Hematopoietic multipotent progenitor cell treated with erythropoietin and hydrocortisone succinate and interleukin-3 and kit ligand, for 17 days (in vitro differentiated cells): ENCODE measurements around the gene TOR1B.
"Not testable (repeated sequence)": the region's sequence is repeated elsewhere in the genome, so short reads cannot be mapped to it uniquely, and the experiment has no call there.

Source experiments
- DNase-seq: peaks from one replicate; pipeline ENCODE4 v3.0.0-alpha.2; 2015; ENCODE audit warnings: low spot score

The TOR1B gene

GRCh38 chr9:129776566-129776937 lies 26.4 kb upstream of the TOR1B start:
- DNase-seq = no peak

GRCh38 chr9:129776938-129777768 lies 25.8 kb upstream of the TOR1B start:
- no peak for DNase-seq

DNA sequence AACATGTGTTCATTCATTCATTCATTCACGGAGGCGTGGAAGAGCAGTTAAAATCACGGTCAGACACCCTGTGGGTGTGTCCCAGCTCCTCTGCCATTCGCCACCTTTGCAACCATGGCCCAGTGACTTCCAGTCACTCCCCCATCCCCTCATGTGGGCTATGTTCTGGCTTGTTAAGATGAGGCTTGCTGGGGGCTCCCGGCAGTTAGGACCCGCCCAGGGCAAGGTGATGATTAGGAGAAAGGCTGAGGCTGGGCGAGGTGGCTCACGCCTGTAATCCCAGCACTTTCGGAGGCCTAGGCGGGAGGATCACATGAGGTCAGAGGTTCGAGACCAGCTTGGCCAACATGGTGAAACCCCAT lies 25.2 kb upstream of the TOR1B start:
- DNase-seq = no peak

DNA sequence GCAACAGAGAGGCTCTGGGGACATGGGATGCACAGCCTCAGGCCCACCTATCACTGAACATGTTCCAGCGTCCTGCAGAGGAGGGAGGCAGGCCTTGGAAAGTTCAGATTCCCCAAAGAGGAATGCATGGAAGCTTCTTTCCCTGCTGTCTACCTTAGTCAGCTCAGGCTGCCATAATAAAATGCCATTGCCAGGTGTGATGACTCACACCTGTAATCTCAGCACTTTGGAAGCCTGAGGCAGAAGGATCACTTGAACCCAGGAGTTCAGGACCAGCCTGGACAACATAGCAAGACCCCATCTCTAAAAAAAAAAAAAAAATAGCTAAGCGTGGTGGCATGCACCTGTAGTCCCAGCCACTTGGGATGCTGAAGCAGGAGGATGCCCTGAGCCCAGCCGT lies 24.5 kb upstream of the TOR1B start:
- DNase-seq = no peak

DNA sequence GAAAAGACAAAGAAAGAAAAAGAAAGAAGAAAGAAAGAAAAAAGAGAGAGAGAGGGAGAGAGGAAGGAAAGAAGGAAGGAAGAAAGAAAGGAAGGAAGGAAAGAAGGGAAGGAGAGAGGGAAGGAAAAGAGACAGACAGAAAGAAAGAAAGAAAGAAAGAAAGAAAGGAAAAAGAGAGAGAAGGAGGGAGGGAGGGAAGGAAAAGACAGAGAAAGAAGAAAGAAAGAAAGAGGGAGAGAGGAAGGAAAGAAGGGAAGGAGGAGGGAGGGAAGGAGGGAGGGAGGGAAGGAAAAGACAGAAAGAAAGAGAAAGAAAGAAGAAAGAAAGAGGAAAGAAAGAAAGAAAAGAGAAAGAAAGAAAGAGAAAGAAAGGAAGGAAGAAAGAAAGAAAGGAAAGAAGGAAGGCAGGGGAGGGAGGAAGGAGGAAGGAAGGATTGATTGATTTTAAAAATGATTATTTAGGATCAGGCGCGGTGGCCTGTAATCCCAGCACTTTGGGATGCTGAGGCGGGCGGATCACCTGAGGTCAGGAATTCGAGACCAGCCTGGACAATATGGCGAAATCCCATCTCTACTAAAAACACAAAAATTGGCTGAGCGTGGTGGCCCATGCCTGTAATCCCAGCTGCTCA lies 23.3 kb upstream of the TOR1B start:
- DNase-seq = no peak

- no peak for DNase-seq
Observed at GRCh38 chr9:129781131-129781530, 21.9 kb upstream of the TOR1B start.

- DNase-seq = no peak
Observed at GRCh38 chr9:129781981-129782380, 21.0 kb upstream of the TOR1B start.

DNA sequence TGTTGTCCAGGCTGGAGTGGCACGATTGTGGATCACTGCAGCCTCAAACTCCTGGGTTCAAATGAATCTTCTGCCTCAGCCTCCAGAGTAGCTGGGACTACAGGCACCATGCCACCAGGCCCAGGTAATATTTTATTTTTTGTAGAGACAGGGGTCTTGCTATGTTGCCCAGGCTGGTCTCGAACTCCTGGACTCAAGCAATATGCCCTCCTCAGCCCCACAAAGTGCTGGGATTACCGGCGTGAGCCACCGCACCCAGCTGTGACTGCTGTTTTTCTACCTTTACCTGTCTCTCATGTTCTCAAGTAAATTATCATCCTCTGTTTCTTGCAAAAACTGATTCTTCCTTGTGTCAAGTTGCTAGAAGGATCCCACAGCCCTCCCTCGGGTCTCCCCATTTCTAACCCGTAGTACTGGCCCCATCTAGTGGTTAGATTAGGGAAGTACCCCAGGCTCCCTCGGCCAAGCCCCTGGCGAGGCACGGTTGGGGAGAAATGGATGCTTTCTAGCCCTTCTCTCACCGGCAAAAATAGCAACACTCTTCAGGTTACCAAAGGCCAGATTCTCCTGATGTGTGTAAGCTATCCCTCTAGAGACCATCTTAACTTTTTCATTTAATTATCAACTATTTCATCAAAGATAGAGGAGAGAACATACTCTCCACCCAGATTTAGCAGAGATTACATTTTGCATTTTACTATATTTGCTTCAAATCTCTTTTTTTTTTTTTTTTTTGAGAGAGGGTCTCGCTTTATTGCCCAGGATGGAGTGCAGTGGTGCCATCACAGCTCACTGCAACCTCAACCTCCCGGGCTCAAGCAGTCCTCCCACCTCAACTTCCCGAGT lies 19.2 kb upstream of the TOR1B start:
- peak; percentile 86 for DNase-seq

DNA sequence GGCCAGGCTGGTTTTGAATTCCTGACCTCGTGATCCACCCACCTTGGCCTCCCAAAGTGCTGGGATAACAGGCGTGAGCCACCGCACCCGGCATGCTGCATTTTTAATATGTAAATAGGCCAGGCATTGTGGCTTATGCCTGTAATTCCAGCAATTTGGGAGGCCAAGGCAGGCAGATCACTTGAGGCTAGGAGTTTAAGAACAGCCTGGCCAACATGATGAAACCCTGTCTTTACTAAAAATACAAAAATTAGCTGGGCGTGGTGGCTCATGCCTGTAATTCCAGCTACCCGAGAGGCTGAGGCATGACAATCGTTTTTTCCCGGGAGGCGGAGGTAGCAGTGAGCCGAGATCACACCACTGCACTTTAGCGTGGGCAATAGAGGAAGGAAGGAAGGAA lies 18.0 kb upstream of the TOR1B start:
- not testable (repeated sequence) for DNase-seq

GRCh38 chr9:129785866-129786265 lies 17.1 kb upstream of the TOR1B start:
- no peak for DNase-seq

GRCh38 chr9:129786481-129786880 lies 16.5 kb upstream of the TOR1B start:
- no peak for DNase-seq

GRCh38 chr9:129794549-129794948 lies 8.4 kb upstream of the TOR1B start:
- no peak for DNase-seq

GRCh38 chr9:129796029-129796428 lies 7.0 kb upstream of the TOR1B start:
- DNase-seq = not testable (repeated sequence)

GRCh38 chr9:129798973-129799372 lies 4.0 kb upstream of the TOR1B start:
- DNase-seq = no peak

DNA sequence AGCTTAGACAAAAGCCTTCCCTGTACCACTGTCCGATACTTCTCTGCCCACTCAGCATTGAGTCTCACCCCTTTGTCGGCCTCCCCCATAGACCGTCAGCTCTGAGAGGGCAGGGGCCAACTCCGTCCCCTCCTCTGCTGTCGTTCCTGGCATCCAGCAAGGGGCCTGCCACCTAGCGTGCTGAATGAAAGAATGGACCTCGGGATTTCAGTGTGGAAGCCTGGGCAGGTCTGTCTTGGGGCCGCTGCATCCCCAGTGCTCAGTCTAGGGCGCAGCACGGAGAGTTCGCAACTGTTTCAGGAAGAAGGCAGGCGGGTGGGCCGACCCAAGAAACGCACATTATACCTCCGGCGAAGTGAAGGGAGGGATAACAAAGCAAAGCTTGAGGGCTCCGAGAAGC lies 1.5 kb upstream of the TOR1B start:
- DNase-seq = no peak

DNA sequence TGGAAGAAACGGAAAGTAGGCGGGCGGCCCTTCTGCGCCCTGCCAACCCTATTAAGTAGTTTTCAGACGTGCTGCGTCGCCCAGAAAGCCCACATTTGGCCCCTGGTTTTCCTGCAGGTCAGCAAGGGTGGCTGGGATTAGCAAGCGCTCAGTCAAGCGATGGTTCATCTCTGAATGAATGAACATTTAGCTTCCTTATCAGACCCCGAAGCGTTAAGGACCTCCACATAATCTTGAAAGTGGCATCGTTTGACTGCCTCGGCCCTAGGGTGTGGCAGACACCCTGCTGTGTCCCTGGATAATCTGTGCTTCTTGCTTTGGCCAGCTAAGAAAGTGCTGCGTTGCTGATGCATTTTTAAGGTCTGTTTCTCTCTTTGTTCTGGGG lies 684 bp downstream of the TOR1B start:
- peak; percentile 60 for DNase-seq

DNA sequence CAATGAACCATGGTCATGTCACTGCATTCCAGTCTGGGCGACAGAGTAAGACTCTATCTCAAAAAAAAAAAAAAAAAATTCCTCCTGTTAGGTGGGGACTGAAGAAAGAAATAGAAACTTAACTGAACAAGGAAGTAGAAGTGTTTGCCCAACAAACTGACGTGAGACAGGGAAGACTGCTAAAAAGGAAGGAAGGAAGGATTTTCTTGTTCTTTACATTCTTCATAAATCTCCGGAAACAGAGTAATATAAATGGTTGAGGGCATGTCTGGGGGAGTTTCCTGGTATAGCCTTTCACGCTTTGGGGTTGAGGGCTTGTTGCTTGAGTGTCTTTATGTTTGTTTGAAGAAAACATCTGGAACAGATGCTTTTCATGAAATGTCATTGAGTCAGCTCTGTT lies 3.1 kb downstream of the TOR1B start:
- no peak for DNase-seq

DNA sequence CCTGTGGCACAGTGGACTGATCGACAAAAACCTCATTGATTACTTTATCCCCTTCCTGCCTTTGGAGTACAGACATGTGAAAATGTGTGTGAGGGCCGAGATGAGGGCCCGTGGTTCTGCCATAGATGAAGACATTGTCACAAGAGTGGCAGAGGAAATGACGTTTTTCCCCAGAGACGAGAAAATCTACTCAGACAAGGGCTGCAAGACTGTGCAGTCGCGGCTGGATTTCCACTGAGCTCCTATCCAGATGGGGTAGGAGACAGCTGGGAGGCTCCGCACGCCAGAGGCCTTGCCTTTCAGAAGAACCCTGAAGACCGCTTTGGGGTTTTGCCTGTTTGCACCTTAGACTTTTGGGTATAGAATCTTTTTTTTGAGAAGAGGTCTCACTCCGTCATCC lies 6.4 kb downstream of the TOR1B start:
- DNase-seq = no peak

- no peak for DNase-seq
Observed at GRCh38 chr9:129810116-129810515, 7.1 kb downstream of the TOR1B start.

DNA sequence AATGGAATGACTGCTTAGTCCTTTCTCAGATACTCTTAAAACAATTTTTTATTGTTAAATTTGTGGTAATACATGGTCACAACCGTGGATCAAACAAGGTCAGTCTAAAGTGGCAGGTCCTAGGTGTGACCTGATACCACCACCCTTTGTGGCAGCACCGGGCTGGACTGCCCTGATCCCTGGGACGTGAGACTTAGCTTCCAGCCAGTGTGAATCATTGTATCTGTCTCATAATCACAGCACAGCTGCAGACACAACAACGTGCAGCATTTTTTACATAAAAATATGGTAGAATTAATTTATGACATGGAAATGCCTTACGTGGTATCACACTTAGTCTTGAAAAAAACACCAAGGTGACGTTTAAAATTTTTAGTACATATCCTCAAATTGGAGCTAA lies 7.8 kb downstream of the TOR1B start:
- DNase-seq = no peak

DNA sequence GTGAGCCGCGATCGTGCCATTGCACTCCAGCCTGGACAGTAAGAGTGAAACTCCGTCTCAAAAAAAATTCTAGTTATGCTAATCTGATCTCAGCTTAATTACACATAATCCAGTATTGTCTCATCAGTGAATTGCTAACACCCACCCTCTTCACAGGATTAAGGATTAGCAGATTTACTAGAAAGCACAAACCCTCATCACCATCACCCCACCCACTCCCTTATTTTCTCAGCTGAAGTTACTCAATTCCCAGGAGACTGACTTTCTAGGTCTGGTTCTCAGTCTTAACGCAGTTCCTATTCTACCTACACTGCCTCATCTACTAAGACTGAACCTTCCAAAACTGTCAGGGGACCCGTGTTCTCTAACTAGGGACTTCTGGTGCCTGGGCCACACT lies 9.0 kb downstream of the TOR1B start:
- DNase-seq = no peak

DNA sequence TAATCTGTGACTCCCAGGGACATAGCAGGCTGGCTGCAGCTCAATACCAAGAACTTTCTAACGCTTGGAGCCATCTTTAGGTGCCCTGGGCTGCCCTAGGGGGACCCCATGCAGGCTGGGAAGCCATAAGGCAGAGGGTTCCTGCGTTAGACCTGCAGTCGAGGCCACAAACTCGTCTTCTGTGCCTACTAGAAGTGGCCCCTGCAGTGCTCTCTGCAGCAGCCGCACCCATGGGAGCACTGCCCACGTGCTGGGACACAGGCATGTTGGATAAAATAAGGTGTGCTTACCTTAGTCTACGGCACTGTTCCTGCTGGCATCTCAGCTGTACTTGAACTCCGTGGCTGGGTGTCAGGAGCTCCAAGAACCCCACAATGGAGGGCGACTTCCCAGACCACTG lies 9.4 kb downstream of the TOR1B start:
- DNase-seq = no peak

- DNase-seq = no peak
Observed at GRCh38 chr9:129813661-129814060, 10.7 kb downstream of the TOR1B start.
